ENCODE results near the gene XXYLT1. TPM values are rescaled to one million over a fixed set of nuclear protein-coding genes. Genes with fewer than 3 reads are reported as not detected.

XXYLT1 gene
- total RNA-seq, 4 donors from 2014 or later: 9.6 to 17.7 (median 13.2) TPM

DNA sequence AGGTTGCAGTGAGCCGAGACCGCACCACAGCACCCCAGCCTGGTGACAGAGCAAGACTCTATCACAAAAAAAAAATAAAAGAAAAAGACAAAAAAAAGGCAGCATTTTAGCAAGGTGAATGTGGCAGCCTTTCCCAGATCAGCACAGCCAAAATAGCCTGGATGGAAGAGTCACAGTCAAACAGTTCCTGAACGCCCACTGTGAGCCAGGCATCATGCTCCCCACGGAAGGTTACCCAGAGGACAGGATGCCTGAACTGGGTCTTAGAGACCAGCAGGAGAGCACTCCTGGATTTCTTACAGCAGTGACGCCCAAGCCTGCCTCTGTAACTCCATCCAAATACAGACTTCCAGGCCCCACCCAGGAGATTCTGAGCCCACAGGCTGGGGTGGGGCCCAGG, 4.5 kb downstream of the XXYLT1 start:
- Histone ChIP-seq H3K27ac (no peak overlapping the region), H3K4me1 (peaks cover 0 to 20% (median 14%) of the 10 kb centered on the region in 4 donors), H3K27me3 (no peaks in the 10 kb centered on the region), H3K4me3 (no peak overlapping the region), H3K9me3 (no peaks in the 10 kb centered on the region), H3K36me3 (peaks cover 0 to 8% (median 0%) of the 10 kb centered on the region in 3 donors)
- TF ChIP-seq, protein P1, sequence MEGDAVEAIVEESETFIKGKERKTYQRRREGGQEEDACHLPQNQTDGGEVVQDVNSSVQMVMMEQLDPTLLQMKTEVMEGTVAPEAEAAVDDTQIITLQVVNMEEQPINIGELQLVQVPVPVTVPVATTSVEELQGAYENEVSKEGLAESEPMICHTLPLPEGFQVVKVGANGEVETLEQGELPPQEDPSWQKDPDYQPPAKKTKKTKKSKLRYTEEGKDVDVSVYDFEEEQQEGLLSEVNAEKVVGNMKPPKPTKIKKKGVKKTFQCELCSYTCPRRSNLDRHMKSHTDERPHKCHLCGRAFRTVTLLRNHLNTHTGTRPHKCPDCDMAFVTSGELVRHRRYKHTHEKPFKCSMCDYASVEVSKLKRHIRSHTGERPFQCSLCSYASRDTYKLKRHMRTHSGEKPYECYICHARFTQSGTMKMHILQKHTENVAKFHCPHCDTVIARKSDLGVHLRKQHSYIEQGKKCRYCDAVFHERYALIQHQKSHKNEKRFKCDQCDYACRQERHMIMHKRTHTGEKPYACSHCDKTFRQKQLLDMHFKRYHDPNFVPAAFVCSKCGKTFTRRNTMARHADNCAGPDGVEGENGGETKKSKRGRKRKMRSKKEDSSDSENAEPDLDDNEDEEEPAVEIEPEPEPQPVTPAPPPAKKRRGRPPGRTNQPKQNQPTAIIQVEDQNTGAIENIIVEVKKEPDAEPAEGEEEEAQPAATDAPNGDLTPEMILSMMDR (IDR thresholded peaks at IDR 0.05): no peak
- TF ChIP-seq EP300 (IDR thresholded peaks at IDR 0.05): no peak
- no peak for TF ChIP-seq POLR2A (IDR thresholded peaks at IDR 0.05)
- 81 to 88% methylated on average over 5 of the region's 5 CpGs for WGBS, 2 donors
- DNase-seq (ENCODE audit: low spot score in 2 of 2): no peak

GRCh38 chr3:195265363-195265976, 5.5 kb downstream of the XXYLT1 start:
- H3K9me3 ChIP-seq: no peaks in the 10 kb centered on the region
- TF ChIP-seq POLR2A (IDR thresholded peaks at IDR 0.05) (no peak), EP300 (IDR thresholded peaks at IDR 0.05) (no peak)
- TF ChIP-seq, protein P1 (IDR thresholded peaks at IDR 0.05): no peak
- 90 to 93% methylated on average over 13 of the region's 13 CpGs for WGBS, 2 donors

DNA sequence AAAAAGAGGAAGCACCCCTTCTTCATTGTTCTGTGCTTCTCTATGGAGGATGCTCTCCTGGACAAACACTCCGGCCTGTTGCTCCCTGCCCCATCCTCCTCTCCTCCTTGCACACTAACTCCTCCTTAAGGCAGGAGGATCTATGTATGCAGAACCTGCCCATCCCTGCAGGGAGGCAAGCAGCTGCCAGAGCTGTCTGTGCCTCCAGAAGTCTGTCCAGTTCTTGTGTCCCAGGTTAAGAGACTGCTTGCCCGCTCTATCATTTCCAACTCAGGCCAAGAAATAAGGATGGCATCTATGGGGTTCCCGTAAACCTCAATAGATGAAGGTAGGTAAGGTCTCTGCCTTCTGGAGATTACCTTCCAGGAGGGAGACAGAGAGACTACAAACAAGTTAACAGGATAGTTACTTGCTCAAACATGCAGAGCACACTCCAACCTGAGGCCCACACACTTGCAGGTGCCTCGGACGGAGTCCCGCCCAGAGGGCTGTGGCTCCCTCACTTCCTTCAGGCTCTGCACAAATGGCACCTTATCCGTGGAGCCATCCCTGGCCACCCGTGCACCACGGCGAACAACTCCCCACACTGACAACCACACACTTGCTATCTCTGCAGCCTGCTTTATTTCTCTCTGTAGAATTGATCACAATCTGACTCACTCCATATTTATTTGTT, 6.9 kb downstream of the XXYLT1 start:
- H3K27me3 ChIP-seq: no peaks in the 10 kb centered on the region
- H3K4me3 ChIP-seq: no peak overlapping the region
- no peak overlapping the region for H3K27ac ChIP-seq
- peaks cover 0 to 22% (median 7%) of the 10 kb centered on the region in 4 donors for H3K4me1 ChIP-seq
- no peak for DNase-seq (ENCODE audit: low spot score in 2 of 2)
- TF ChIP-seq POLR2A (IDR thresholded peaks at IDR 0.05) (no peak), EP300 (IDR thresholded peaks at IDR 0.05) (no peak)
- TF ChIP-seq, protein P1 (IDR thresholded peaks at IDR 0.05): no peak
- H3K9me3 ChIP-seq: no peaks in the 10 kb centered on the region
- WGBS, 2 donors: 92% methylated on average over 10 of the region's 10 CpGs
- H3K36me3 ChIP-seq: peaks cover 0 to 8% (median 0%) of the 10 kb centered on the region in 3 donors

More at GRCh38 chr3:195265363-195265976, 5.5 kb downstream of the XXYLT1 start:
- DNase-seq (ENCODE audit: low spot score in 2 of 2): no peak
- Histone ChIP-seq H3K36me3 (peaks cover 0 to 8% (median 0%) of the 10 kb centered on the region in 3 donors), H3K4me1 (peaks cover 0 to 26% (median 15%) of the 10 kb centered on the region in 4 donors), H3K4me3 (no peak overlapping the region), H3K27me3 (no peaks in the 10 kb centered on the region), H3K27ac (no peak overlapping the region)

DNA sequence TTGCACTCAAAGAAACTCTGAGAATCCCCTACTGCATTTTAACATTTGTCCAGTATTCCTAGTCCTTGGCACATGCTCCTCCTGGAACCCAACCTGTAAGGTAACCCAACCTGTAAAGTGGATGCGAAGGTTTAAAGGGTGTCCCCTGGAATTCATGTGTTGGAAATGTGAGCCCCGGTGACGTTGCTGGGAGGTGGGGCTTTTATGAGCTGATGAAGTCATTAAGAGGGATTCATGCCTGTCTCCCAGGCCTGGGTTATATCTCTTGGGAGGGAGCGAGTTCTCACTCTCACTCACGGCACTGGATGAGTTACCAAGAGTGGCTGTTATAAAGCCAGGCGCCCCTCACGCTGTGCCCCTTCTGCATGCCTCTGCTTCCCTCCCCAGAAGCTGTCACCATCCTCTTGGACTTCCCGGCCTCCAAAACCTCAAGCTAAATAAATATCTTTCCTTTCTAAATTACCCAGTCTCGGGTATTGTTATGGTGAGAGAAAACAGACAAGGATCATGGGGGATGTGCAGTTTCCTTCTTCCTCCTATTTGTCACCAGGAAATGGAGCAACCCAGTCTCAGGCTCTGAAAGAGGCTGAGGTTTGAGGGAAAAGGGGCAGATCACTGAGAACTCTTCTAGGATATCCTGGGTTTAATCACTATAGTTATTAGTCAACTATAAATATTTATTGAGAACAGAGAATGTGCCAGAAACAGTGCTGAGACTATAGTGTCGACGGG, 7.6 kb downstream of the XXYLT1 start:
- peaks cover 0 to 8% (median 0%) of the 10 kb centered on the region in 3 donors for H3K36me3 ChIP-seq
- H3K4me3 ChIP-seq: no peak overlapping the region
- H3K9me3 ChIP-seq: no peaks in the 10 kb centered on the region
- TF ChIP-seq POLR2A (IDR thresholded peaks at IDR 0.05) (no peak), EP300 (IDR thresholded peaks at IDR 0.05) (no peak)
- TF ChIP-seq, protein P1 (IDR thresholded peaks at IDR 0.05): no peak
- H3K27ac ChIP-seq: no peak overlapping the region
- 66 to 69% methylated on average over 11 of the region's 11 CpGs for WGBS, 2 donors
- H3K27me3 ChIP-seq: no peaks in the 10 kb centered on the region
- no peak for DNase-seq (ENCODE audit: low spot score in 2 of 2)
- H3K4me1 ChIP-seq: peaks cover 0 to 23% (median 9%) of the 10 kb centered on the region in 4 donors

Data from tibial nerve (tissue), 4 donors.